Kidney epithelial cell (primary cell): ENCODE measurements around the gene CLSTN2. TPM values are rescaled to one million over a fixed set of nuclear protein-coding genes. Genes with fewer than 3 reads are reported as not detected.
A peak's percentile ranks its signal among the peaks of the same experiment; 100 is the strongest.

Experiments
- DNase-seq: peaks from one replicate; pipeline ENCODE4 v3.0.0-alpha.2; 2010; ENCODE audit warnings: low read depth
- H3K27me3 ChIP-seq: 2 replicates; pipeline ENCODE4 v1.6.0; 2011; ENCODE audit warnings: low read length; ENCODE audit not compliant: control insufficient read depth, insufficient read depth
- H3K36me3 ChIP-seq: 2 replicates; pipeline ENCODE4 v1.5.1; 2011; ENCODE audit warnings: low read length; ENCODE audit not compliant: control insufficient read depth, insufficient read depth
- H3K4me3 ChIP-seq: 2 replicates; pipeline ENCODE4 v1.5.1; 2011; ENCODE audit warnings: low read depth, mild to moderate bottlenecking, control low read depth, low read length
- CTCF ChIP-seq: IDR thresholded peaks from 2 replicates; pipeline ENCODE4 v1.5.1; 2011; ENCODE audit warnings: mild to moderate bottlenecking, moderate library complexity, low read length, control low read depth, inconsistent platforms; ENCODE audit not compliant: insufficient read depth, poor library complexity, severe bottlenecking
- total RNA-seq: library from RNA; depleted of rRNA; stranded (reverse); fragments of >200 nt; gene quantifications from 2 replicates; pipeline ENCODE4 v1.2.3, GENCODE V29; 2015

CLSTN2 gene
- total RNA-seq, 1 donor from 2014 or later = 10.9 TPM

DNA sequence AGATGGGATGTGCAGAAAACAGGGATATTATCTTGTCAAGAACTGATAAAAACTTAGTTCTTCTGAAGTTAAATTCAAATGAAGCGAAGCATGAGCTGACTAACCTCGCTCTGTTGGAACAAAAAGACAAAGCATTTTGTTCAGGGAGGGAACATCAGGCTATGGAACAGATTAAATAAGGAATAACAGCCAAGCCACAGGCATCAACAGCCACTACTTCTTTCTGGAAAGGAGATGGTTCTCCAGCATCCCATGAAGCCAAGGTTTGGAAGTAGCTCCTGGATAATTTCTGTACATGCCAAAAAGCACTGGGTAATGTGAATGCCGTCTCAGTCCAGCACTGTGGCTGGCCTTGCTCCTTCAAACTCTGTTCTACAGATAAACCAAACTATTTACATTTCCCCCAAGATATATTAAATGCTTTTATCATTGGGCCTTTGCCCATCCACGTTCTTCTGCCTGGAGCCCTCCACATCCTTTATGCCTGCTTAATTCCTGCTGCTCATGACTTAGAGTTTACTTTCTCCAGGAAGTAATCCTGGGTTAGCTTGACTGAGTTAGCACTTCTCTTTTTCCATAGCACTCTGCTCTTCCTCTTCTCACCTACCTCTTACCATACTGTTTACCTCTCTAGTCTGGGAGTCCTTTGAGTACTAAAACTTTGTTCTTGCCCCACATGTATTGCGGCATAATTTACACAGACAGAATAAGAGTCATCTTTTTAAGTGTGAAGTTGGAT is 232.0 kb downstream of the CLSTN2 start:
- Histone ChIP-seq H3K4me3 (no peak overlapping the region), H3K36me3 (no peaks in the 10 kb centered on the region), H3K27me3 (no peaks in the 10 kb centered on the region)
- TF ChIP-seq CTCF = no peak
- DNase-seq = no peak

- Histone ChIP-seq H3K36me3 (no peaks in the 10 kb centered on the region), H3K4me3 (no peak overlapping the region), H3K27me3 (no peaks in the 10 kb centered on the region)
- no peak for TF ChIP-seq CTCF
- DNase-seq = no peak
Observed at GRCh38 chr3:140167600-140168281, 232.8 kb downstream of the CLSTN2 start.

DNA sequence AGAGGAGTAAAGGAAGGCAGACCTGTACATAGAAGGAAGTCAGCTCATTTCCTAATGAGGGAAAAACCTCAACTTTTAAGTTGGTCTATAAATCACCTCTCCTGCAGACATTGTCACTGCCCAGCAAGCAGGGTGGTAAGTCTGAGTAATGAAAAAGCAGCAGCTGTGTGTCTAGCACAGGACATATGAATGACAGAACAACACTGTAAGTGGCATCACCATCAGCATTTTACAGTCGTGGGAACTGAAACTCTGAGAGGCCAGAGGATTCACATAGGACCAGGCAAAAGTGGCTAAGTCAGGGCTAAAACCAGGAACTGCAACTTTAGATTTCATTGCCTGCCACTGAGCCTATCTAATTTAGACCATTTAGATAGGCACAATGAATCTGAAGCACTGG is 235.6 kb downstream of the CLSTN2 start:
- DNase-seq = peak; percentile 25
- no peak for TF ChIP-seq CTCF

GRCh38 chr3:140176526-140176925 is 241.5 kb downstream of the CLSTN2 start:
- Histone ChIP-seq H3K36me3 (no peaks in the 10 kb centered on the region), H3K4me3 (no peak overlapping the region), H3K27me3 (no peaks in the 10 kb centered on the region)
- no peak for DNase-seq
- no peak for TF ChIP-seq CTCF

More for the DNA sequence above, 235.6 kb downstream of the CLSTN2 start:
- Histone ChIP-seq H3K27me3 (no peaks in the 10 kb centered on the region), H3K4me3 (no peak overlapping the region), H3K36me3 (no peaks in the 10 kb centered on the region)

- no peak for TF ChIP-seq CTCF
- no peak overlapping the region for H3K4me3 ChIP-seq
- H3K27me3 ChIP-seq = no peaks in the 10 kb centered on the region
- H3K36me3 ChIP-seq = no peaks in the 10 kb centered on the region
- DNase-seq = no peak
Observed at GRCh38 chr3:140177943-140178342, 243.0 kb downstream of the CLSTN2 start.
